Left ventricle myocardium inferior (tissue), 1 donor: ENCODE results near the gene CEP68. TPM values are rescaled to one million over a fixed set of nuclear protein-coding genes. Genes with fewer than 3 reads are reported as not detected.

Experiments used
- DNase-seq: peaks from one replicate; pipeline ENCODE4 v3.0.0-alpha.2; 2020
- H3K27ac ChIP-seq: fragments of 200-600 bp; replicated peaks from 2 replicates; pipeline ENCODE4 v1.8.0; 2021
- H3K27me3 ChIP-seq: fragments of 200-600 bp; 2 replicates; pipeline ENCODE4 v1.8.0; 2021; ENCODE audit warnings: low read depth
- H3K36me3 ChIP-seq: fragments of 200-600 bp; 2 replicates; pipeline ENCODE4 v1.8.0; 2021
- H3K4me1 ChIP-seq: fragments of 200-600 bp; 2 replicates; pipeline ENCODE4 v1.8.0; 2021
- H3K4me3 ChIP-seq: fragments of 200-600 bp; 2 replicates; pipeline ENCODE4 v1.8.0; 2021; ENCODE audit warnings: mild to moderate bottlenecking, moderate library complexity
- H3K9me3 ChIP-seq: fragments of 200-600 bp; replicated peaks from 2 replicates; pipeline ENCODE4 v1.8.0; 2021
- intact Hi-C: fragments of 100-400 bp; cut with micrococcal nuclease; formaldehyde crosslinking; loops from one replicate; pipeline ENCODE4 v1.11.0; 2022
- total RNA-seq: library from RNA; stranded (reverse); fragmentation: NEBNext Ultra II Directional; extraction: Animal tissue kit (Norgen Biotek cat#: 25700); gene quantifications from one replicate; pipeline ENCODE4 v1.2.1, GENCODE V29; 2021
- TF ChIP-seq, protein P1 (sequence below): fragments of 200-600 bp; IDR thresholded peaks from 2 replicates; pipeline ENCODE4 v1.8.0; 2021; ENCODE audit warnings: antibody characterized with exemption, mild to moderate bottlenecking, borderline replicate concordance
- donor health status: DM: no; HTN: yes; CAD: no; lungs with severe emphysema.

CEP68 gene
- total RNA-seq, 1 donor from 2014 or later, result 20.2 TPM

DNA sequence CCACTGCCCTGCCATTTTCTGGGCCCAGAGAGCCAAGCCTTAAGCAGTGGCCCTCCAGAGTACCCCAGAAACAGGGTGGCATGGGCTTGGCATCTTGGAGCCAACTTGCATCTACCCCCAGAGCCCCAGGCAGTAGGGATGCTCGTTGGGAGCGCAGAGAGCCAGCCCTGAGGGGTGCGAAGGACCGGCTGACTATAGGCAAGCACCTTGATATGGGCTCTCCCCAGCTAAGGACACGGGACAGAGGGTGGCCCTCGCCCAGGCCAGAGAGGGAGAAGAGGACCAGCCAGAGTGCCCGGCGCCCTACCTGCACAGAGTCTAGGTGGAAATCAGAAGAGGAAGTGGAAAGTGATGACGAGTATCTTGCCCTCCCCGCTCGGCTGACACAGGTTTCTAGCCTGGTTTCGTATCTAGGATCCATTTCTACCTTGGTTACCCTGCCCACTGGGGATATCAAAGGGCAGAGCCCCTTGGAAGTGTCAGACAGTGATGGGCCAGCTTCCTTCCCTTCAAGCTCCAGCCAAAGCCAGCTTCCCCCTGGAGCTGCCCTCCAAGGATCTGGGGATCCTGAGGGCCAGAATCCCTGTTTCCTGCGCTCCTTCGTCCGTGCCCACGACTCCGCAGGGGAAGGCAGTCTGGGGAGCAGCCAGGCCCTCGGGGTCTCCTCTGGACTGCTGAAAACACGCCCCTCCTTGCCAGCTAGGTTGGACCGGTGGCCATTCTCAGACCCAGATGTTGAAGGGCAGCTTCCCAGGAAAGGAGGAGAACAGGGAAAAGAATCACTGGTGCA is 16.2 kb downstream of the CEP68 start:
- Histone ChIP-seq H3K36me3 (peaks cover 51% of the 10 kb centered on the region), H3K4me3 (no peak overlapping the region), H3K9me3 (no peaks in the 10 kb centered on the region), H3K27me3 (no peaks in the 10 kb centered on the region), H3K4me1 (peaks cover 97% of the 10 kb centered on the region), H3K27ac (peak overlapping the region; percentile 65)
- DNase-seq, result no peak
- intact Hi-C loops, result loop anchor here (5.0 kb wide), 1 partner anchor 55 kb away; no protein-coding TSS in a partner anchor
- TF ChIP-seq, protein P1, sequence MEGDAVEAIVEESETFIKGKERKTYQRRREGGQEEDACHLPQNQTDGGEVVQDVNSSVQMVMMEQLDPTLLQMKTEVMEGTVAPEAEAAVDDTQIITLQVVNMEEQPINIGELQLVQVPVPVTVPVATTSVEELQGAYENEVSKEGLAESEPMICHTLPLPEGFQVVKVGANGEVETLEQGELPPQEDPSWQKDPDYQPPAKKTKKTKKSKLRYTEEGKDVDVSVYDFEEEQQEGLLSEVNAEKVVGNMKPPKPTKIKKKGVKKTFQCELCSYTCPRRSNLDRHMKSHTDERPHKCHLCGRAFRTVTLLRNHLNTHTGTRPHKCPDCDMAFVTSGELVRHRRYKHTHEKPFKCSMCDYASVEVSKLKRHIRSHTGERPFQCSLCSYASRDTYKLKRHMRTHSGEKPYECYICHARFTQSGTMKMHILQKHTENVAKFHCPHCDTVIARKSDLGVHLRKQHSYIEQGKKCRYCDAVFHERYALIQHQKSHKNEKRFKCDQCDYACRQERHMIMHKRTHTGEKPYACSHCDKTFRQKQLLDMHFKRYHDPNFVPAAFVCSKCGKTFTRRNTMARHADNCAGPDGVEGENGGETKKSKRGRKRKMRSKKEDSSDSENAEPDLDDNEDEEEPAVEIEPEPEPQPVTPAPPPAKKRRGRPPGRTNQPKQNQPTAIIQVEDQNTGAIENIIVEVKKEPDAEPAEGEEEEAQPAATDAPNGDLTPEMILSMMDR, result no peak

DNA sequence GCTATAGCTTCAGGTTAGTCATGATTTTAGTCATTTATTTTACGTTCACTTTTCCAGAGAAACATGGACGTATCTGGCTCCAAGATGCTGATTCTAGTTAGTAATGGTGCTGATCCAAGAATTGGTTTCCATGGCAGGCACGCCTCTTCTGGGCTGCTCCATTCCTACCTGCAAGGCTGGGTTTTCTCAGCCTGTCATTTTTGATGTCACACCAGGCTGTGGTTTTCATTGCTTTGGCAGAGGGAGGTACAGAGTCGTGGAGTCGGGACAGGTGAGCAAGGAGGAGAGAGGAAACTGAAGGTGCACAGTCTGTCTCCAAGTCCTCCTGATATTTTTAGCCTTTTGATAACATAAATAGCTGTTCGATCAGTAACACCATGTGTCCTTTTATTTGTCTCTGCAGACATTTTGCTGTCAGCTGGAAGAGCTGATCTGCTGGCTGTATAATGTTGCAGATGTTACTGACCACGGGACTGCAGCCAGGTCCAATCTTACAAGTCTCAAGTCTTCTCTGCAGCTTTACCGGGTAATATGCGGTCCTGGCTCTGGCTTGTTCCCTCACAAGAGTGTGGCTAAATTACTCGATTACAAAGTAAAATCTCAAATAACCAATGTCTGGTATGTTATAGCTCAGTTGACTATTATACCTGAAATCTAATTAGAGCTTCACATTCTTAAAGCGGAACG is 17.8 kb downstream of the CEP68 start:
- intact Hi-C loops, result loop anchor here (5.0 kb wide), 1 partner anchor 53 kb away; no protein-coding TSS in a partner anchor
- peak overlapping the region; percentile 79 for H3K27ac ChIP-seq
- no peaks in the 10 kb centered on the region for H3K27me3 ChIP-seq
- H3K4me1 ChIP-seq, result peaks cover 82% of the 10 kb centered on the region
- TF ChIP-seq, protein P1, result no peak
- no peak for DNase-seq
- H3K4me3 ChIP-seq, result no peak overlapping the region
- peaks cover 67% of the 10 kb centered on the region for H3K36me3 ChIP-seq
- no peaks in the 10 kb centered on the region for H3K9me3 ChIP-seq

DNA sequence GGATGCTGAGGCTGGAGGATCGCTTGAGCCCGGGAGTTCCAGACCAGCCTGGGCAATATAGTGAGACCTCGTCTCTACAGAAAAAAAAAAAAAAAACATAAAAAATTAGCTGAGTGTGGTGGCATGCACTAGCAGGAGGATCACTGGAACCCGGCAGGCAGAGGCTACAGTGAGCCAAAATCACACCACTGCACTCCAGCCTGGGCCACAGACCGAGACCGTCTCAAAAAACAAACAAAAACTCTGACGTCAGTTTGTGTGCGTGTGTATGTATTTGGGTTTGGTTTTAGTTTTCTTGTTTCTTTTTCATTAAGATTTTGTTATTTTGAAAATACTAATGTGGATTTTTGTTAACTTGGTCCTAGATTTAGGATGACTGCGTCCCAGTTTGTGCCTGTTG is 19.0 kb downstream of the CEP68 start:
- Histone ChIP-seq H3K9me3 (no peaks in the 10 kb centered on the region), H3K4me1 (peaks cover 70% of the 10 kb centered on the region), H3K27me3 (no peaks in the 10 kb centered on the region), H3K27ac (peak overlapping the region; percentile 79), H3K4me3 (no peak overlapping the region), H3K36me3 (peaks cover 72% of the 10 kb centered on the region)
- intact Hi-C loops, result no loop called here
- no peak for DNase-seq
- TF ChIP-seq, protein P1, result no peak

DNA sequence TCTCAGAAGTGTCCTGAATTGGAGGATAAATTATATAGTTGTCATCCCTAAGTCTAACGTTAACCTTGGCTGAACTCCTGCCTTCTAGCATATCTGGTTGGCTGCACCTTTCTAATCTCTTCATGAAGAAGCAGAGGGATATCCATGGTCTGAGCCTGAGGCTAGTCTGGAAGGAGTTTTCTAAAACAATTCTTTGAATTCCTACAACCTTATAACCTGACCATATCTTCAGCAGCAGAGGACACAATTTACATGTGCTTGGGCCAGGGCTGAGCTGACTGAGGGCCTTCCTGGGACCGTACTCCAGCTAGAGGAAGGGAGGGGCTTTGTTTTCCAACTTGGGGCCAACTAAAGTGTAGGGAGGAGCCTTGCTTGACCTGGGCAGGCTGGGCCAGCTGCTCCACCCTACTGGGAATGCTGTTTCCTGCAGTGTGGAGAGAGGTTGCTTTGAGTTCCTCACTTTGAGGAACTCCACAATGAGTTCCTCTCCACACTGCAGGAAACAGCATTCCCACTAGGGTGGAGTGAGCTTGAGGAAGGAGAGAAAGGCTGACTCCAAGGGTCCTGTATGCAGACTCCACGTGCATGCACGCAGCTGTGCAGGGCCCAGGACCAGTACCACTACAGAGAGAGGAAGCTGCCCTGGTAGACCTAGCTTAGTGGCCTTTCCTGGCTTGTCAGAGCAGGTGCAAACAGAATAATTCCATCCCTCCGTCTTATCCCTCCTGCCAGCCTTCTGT is 19.6 kb downstream of the CEP68 start:
- TF ChIP-seq, protein P1, result peak; percentile 25
- peak overlapping the region; percentile 79 for H3K27ac ChIP-seq
- intact Hi-C loops, result no loop called here
- no peaks in the 10 kb centered on the region for H3K27me3 ChIP-seq
- DNase-seq, result peak; percentile 49
- peaks cover 78% of the 10 kb centered on the region for H3K36me3 ChIP-seq
- H3K4me1 ChIP-seq, result peaks cover 65% of the 10 kb centered on the region
- H3K9me3 ChIP-seq, result no peaks in the 10 kb centered on the region
- H3K4me3 ChIP-seq, result no peak overlapping the region

DNA sequence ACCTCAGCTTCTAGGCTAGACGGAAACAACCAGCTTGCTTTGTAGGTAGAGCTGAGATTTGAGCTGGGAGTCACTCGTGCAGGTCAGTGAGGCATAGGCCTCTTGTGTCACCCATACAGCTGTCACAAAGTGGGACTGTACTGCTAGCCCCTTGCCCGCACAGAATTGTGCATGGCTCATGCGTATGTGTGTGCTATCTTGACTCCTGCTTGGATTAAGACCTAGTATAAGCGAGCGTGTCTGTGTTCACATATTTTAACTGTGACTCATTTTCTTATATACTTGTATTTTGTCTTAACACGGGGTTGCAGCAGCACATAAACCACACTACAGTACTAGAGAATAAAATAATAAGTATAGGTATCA is 20.1 kb downstream of the CEP68 start:
- peaks cover 65% of the 10 kb centered on the region for H3K4me1 ChIP-seq
- TF ChIP-seq, protein P1, result no peak
- intact Hi-C loops, result no loop called here
- H3K36me3 ChIP-seq, result peaks cover 78% of the 10 kb centered on the region
- no peaks in the 10 kb centered on the region for H3K9me3 ChIP-seq
- DNase-seq, result no peak
- H3K27me3 ChIP-seq, result no peaks in the 10 kb centered on the region
- no peak overlapping the region for H3K4me3 ChIP-seq
- peak overlapping the region; percentile 79 for H3K27ac ChIP-seq
